ENCODE results near the gene CFHR2.
"Not testable (repeated sequence)": the region's sequence is repeated elsewhere in the genome, so short reads cannot be mapped to it uniquely, and the experiment has no call there.

Gene CFHR2

DNA sequence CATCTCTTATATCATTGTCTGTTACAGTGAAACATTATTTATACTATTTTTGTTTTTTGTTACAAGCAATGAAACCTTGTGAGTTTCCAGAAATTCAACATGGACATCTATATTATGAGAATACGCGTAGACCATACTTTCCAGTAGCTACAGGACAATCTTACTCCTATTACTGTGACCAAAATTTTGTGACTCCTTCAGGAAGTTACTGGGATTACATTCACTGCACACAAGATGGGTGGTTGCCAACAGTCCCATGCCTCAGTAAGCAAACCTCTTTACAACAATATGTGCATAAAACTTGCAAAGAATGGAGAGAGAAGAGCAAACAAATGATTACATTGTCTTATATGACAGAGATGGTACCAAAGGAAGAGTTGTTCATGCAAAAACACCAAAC is 33.3 kb upstream of the CFHR2 start:
- Histone ChIP-seq H3K9ac (ENCODE audit: low read length) (no peak overlapping the region), H3K79me2 (ENCODE audit: low read length) (no peaks in the 10 kb centered on the region), H3K4me2 (ENCODE audit: low read length) (no peak overlapping the region), H3K9me3 (ENCODE audit: insufficient read depth, low read length) (no peaks in the 10 kb centered on the region), H3K27me3 (ENCODE audit: low read depth, low read length) (no peaks in the 10 kb centered on the region), H3K36me3 (replicated peaks; ENCODE audit: low read depth, low read length) (no peaks in the 10 kb centered on the region), H2AFZ (ENCODE audit: low read depth, low read length) (no peak overlapping the region), H3K27ac (ENCODE audit: low read length) (no peak overlapping the region), H4K20me1 (ENCODE audit: insufficient read depth, low read length) (no peaks in the 10 kb centered on the region), H3K4me3 (ENCODE audit: low read length) (no peak overlapping the region), H3K4me1 (ENCODE audit: low read length) (no peaks in the 10 kb centered on the region)
- TF ChIP-seq, protein P1, sequence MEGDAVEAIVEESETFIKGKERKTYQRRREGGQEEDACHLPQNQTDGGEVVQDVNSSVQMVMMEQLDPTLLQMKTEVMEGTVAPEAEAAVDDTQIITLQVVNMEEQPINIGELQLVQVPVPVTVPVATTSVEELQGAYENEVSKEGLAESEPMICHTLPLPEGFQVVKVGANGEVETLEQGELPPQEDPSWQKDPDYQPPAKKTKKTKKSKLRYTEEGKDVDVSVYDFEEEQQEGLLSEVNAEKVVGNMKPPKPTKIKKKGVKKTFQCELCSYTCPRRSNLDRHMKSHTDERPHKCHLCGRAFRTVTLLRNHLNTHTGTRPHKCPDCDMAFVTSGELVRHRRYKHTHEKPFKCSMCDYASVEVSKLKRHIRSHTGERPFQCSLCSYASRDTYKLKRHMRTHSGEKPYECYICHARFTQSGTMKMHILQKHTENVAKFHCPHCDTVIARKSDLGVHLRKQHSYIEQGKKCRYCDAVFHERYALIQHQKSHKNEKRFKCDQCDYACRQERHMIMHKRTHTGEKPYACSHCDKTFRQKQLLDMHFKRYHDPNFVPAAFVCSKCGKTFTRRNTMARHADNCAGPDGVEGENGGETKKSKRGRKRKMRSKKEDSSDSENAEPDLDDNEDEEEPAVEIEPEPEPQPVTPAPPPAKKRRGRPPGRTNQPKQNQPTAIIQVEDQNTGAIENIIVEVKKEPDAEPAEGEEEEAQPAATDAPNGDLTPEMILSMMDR (IDR thresholded peaks at IDR 0.05; ENCODE audit: low read depth, low read length) = no peak
- no peak for TF ChIP-seq EZH2phosphoT487 (IDR thresholded peaks at IDR 0.05; ENCODE audit: low read depth)

DNA sequence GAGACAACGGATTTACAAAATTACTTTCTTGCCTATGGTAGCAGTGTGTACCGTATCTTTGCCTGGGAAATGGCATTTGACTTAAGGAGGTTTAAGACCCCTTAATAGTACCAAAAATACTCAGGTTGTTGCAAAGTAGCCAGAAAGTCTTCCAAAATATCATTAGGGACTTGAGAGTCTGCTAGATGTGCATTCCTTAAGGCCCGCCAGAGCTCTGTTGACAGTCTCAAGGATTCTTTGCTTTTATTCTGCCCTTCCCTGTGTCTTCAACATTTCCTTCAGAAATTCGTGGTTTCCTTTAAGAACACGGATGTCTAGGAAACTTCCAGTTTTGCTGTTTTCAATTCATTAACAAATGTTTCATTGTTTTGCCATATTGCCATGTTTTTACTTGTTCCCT is 31.3 kb upstream of the CFHR2 start:
- H3K27ac ChIP-seq (ENCODE audit: low read length); H3K9ac ChIP-seq (ENCODE audit: low read length); H2AFZ ChIP-seq (ENCODE audit: low read depth, low read length); H3K79me2 ChIP-seq (ENCODE audit: low read length); H3K27me3 ChIP-seq (ENCODE audit: low read depth, low read length); H3K4me2 ChIP-seq (ENCODE audit: low read length); H3K9me3 ChIP-seq (ENCODE audit: insufficient read depth, low read length); H4K20me1 ChIP-seq (ENCODE audit: insufficient read depth, low read length); H3K4me3 ChIP-seq (ENCODE audit: low read length); H3K4me1 ChIP-seq (ENCODE audit: low read length); H3K36me3 ChIP-seq (replicated peaks; ENCODE audit: low read depth, low read length): not testable (repeated sequence)

DNA sequence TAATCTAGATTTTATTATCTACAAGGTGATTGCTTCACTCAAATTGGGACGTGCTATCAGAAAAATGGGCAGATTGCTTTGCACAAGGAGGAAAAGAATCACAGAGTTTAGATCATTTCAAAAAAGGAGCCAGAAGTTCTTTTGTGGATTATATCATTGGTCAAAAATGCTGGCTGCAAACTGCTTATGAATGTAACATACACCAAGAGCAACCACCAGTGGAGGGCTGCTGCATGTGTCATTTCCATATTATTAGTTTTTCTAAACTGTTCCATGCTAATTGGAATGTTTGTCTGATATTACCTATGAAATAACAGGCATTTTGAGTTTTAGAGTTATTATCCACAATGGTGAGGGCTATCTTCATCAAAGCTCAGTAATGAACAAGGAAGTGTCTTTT is 16.7 kb upstream of the CFHR2 start:
- H3K79me2 ChIP-seq (ENCODE audit: low read length); H2AFZ ChIP-seq (ENCODE audit: low read depth, low read length); H4K20me1 ChIP-seq (ENCODE audit: insufficient read depth, low read length); H3K27me3 ChIP-seq (ENCODE audit: low read depth, low read length); H3K4me1 ChIP-seq (ENCODE audit: low read length); H3K4me2 ChIP-seq (ENCODE audit: low read length); H3K9ac ChIP-seq (ENCODE audit: low read length); H3K27ac ChIP-seq (ENCODE audit: low read length); H3K36me3 ChIP-seq (replicated peaks; ENCODE audit: low read depth, low read length); H3K4me3 ChIP-seq (ENCODE audit: low read length); H3K9me3 ChIP-seq (ENCODE audit: insufficient read depth, low read length): not testable (repeated sequence)

DNA sequence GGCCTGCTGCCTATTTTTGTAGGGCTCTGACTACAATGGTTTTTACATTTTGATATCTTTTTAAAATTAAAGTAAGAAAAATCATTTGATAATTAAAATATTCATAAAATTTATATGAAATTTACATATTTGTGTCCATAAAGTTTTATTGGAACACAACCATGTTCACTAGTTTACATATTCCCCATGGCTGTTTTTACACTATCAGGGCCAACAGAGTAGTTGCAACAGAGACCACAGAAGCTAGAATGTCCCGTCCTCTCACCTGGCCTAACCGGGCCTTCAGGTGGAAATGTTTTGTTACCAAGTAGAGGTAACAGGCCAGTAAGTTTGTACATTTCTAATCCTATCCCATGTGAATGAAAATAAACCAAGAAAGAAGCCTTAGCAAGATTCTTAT is 10.7 kb upstream of the CFHR2 start:
- not testable (repeated sequence) for H3K36me3 ChIP-seq (replicated peaks; ENCODE audit: low read depth, low read length); H3K9me3 ChIP-seq (ENCODE audit: insufficient read depth, low read length); H4K20me1 ChIP-seq (ENCODE audit: insufficient read depth, low read length); H2AFZ ChIP-seq (ENCODE audit: low read depth, low read length); H3K27me3 ChIP-seq (ENCODE audit: low read depth, low read length); H3K4me3 ChIP-seq (ENCODE audit: low read length); H3K79me2 ChIP-seq (ENCODE audit: low read length); H3K4me2 ChIP-seq (ENCODE audit: low read length); H3K27ac ChIP-seq (ENCODE audit: low read length); H3K9ac ChIP-seq (ENCODE audit: low read length); H3K4me1 ChIP-seq (ENCODE audit: low read length)

DNA sequence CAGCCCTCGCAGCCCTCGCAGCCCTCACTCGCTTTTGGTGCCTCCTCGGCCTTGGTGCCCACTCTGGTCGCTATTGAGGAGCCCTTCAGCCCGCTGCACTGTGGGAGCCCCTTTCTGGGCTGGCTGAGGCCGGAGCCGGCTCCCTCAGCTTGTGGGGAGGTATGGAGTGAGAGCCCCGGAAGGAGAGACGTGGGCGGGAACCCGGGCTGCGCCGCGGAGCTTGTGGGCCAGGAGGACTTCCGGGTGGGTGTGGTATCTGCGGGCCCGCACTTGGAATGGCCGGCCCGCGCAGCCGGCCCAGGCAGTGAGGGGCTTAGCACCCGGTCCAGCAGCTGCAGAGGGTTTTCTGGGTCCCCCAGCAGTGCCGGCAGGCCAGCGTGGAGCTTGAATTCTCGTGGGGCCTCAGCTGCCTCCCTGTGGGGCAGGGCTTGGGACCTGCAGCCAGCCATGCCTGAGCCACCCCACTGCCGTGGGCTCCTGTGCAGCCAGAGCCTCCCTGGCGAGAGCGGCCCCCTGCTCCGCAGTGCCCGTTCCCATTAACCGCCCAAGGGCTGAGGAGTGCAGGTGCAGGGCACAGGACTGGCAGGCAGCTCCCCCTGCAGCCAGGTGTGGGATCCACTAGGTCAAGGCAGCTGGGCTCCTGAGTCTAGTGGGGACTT is 9.9 kb upstream of the CFHR2 start:
- Histone ChIP-seq H3K9me3 (ENCODE audit: insufficient read depth, low read length) (no peaks in the 10 kb centered on the region), H3K4me3 (ENCODE audit: low read length) (no peak overlapping the region), H3K79me2 (ENCODE audit: low read length) (no peaks in the 10 kb centered on the region), H3K9ac (ENCODE audit: low read length) (no peak overlapping the region), H3K27ac (ENCODE audit: low read length) (no peak overlapping the region), H2AFZ (ENCODE audit: low read depth, low read length) (no peak overlapping the region), H4K20me1 (ENCODE audit: insufficient read depth, low read length) (no peaks in the 10 kb centered on the region), H3K27me3 (ENCODE audit: low read depth, low read length) (no peaks in the 10 kb centered on the region), H3K4me1 (ENCODE audit: low read length) (no peaks in the 10 kb centered on the region), H3K36me3 (replicated peaks; ENCODE audit: low read depth, low read length) (no peaks in the 10 kb centered on the region), H3K4me2 (ENCODE audit: low read length) (no peak overlapping the region)
- TF ChIP-seq EZH2phosphoT487 (IDR thresholded peaks at IDR 0.05; ENCODE audit: low read depth) = no peak
- TF ChIP-seq, protein P1 (IDR thresholded peaks at IDR 0.05; ENCODE audit: low read depth, low read length) = no peak

DNA sequence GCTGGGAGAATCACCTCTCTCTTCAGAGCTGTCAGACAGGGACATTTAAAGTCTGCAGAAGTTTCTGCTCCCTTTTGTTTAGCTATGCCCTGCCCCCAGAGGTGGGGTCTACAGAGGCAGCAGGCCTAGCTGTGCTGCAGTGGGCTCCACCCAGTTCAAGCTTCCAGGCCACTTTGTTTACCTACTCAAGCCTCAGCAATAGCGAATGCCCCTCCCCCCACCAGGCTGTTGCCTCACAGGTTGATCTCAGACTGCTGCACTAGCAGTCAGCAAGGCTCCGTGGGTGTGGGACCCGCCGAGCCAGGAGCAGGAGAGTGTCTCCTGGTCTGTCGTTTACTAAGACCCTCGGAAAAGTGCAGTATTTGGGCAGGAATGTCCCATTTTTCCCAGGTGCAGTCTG is 2.1 kb upstream of the CFHR2 start:
- not testable (repeated sequence) for H3K27me3 ChIP-seq (ENCODE audit: low read depth, low read length); H3K9ac ChIP-seq (ENCODE audit: low read length); H3K79me2 ChIP-seq (ENCODE audit: low read length); H4K20me1 ChIP-seq (ENCODE audit: insufficient read depth, low read length); H3K9me3 ChIP-seq (ENCODE audit: insufficient read depth, low read length); H2AFZ ChIP-seq (ENCODE audit: low read depth, low read length); H3K4me3 ChIP-seq (ENCODE audit: low read length); H3K36me3 ChIP-seq (replicated peaks; ENCODE audit: low read depth, low read length); H3K4me1 ChIP-seq (ENCODE audit: low read length); H3K4me2 ChIP-seq (ENCODE audit: low read length); H3K27ac ChIP-seq (ENCODE audit: low read length)

Measured in OCI-LY3 (cell line).